Activated CD4-positive, alpha-beta T cell treated with anti-CD3 and anti-CD28 coated beads, Interleukin-2, amount 50 U/mL, for 48 hours (primary cell): ENCODE measurements around the gene RDX.

ENCODE experiments used
- DNase-seq, 2 experiments: peaks; one replicate each; pipeline ENCODE4 v3.0.0-alpha.2; 2020

The RDX gene

DNA sequence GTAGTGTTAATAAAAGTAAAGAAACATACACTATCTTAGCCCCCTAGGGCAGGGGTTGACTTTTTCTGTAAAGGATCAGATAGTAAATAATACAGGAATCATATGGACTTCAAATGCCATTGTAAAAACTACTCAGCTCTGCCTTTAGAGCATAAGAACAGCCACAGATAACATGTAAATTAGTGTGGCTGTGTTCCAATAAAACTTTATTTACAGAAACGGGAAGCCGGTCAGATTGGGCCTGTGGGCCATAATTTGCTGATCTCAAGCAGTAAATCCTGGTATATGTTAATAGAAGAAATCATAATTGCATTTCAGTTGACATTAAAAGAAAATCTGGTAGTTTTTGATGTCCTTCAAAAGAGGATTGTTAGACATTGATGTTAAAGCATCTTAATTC lies 126.7 kb downstream of the RDX start:
- DNase-seq = no peak

DNA sequence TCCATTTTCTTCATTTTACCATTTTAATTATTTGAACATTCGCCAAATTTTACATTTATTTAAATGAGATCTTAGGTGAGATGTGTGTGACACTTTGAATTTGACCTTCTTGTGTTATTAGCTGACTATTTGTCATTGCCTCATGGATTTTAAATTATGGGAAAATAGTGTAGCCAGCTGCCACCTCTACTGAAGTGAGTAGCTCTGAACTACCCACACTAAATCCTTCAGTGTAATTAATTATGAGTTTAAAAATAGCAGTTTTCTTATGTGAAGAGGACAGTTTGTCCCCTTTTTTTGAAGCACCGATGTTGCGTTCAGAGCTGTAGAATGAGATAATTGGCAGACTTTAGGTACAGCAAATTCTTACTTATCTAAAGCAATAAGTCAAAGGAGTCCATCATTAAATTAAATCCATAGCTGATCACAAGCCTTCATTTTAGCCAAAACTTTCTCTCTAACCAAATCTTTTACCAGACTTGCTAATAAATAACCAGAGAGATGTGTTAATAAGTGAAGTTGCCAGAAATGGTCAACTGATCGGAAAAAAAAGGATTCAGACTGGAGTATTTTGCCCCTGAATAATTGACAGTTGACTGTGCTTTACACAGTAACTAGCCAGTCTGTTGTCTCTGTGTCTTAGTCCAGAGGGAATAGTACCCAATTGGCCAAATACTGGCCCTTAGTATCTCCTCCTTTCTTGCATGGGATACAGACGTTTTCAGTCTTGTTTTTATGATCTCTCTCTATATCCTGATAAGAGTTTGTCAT lies 128.2 kb downstream of the RDX start:
- DNase-seq = no peak

DNA sequence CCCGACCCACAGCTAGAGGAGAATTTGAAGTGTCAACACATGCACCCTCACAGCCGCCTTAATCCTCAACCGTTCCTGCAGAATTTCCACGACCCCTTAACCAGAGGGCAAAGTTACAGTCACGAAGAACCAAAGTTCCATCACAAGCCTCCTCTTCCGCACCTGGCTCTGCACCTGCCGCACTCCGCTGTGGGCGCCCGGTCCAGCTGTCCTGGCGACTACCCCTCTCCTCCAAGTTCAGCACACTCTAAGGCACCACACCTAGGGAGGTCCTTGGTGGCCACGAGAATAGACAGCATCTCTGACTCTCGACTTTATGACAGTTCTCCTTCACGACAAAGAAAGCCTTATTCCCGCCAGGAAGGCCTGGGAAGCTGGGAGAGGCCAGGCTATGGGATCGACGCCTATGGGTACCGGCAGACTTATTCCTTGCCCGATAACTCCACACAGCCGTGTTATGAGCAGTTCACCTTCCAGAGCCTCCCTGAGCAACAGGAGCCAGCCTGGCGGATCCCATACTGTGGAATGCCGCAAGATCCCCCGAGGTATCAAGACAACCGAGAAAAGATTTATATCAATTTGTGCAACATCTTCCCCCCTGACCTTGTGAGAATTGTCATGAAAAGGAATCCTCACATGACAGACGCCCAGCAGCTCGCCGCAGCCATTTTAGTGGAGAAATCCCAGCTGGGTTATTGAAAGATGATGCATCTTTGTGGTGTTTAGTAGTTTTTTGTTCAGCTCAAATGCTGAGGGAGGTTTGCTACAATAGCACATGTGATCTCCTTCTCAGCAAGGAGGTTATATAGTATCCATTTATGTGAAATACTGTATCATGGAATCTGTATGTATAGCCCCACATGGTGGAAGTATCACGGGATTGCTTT lies 131.1 kb downstream of the RDX start:
- no peak for DNase-seq

DNA sequence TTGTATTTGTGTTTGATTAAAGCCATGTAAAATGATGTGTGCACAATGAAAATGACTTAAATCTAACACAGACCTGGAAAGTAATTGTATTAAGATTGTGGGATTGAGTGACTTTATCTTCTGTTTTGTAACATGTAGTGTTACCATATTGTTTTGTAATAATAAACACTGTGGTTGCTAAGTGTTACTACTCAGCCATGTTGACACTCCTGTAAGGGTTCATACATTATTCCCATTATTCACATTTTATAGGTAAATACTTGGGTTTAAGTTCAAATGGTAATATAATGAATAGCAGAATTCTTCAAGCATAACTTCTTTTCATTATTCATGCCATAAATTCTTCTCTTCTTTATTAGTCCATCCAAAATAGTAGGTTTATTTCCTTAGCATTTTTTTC lies 134.2 kb downstream of the RDX start:
- no peak for DNase-seq

DNA sequence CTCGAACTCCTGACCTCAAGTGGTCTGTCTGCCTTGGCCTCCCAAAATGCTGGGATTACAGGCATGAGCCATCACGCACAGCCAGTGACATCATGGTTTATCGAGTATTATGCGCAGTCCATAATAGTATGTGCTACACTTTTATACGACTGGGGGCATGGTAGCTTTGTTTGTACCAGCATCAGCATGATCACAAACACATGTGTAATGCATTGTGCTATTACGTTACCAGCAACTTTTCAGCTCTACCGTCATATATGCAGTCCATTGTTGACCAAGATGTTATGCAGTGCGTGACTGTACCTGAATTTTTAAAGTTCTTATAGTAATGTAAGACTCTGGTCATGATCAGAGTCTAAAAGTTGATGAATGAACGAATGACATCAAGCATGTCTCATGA lies 135.4 kb downstream of the RDX start:
- no peak for DNase-seq

DNA sequence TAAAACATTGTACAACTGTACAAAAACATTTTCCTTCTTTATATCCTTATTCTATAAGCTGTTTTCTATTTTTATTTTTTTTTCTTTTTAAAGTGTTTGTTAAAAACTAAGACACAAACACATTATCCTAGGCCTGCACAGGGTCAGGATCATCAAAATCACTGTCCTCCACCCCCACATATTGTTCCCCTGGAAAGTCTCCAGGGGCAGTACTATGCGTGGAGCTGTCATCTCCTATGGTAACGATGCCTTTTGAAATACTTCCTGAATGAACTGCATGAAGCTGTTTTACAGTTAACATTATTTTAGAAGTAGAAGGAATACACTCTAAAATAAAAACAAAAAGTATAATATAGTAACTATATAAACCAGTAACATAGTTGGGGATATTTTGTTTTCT lies 136.0 kb downstream of the RDX start:
- DNase-seq = no peak

DNA sequence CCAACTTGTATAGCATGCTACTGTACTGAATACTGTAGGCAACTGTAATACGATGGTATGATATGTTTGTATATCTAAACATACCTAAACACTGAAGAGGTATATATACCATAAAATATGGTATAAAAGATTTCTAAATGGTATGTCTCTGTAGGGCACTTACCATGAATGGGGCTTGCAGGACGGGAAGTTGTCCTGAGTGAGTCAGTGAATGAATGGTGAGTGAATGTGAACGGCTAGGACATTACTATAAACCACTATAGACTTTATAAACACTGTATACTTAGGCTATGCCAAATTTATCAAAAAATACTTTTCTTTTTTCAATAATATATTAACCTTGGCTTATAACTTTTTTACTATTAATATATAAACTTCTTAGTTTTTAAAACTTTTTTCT lies 136.4 kb downstream of the RDX start:
- no peak for DNase-seq

DNA sequence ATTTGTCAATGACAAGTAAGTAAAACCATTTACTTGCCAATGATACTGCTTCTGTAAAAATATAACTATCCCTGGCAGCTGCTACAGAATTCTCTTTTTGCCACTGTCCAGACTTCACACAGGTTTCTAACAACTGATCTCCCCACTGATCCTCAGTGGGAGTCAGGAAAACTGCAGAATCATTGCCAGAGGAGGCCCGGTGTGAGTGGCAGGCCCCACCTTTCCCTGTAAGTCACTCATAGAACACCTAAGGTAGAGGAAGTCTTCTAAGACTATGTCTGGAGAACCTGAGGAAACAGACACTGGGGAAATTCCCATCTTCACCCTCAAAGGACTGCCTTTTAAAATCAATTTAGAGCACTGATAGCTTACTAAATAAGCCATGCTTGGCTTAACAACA lies 136.9 kb downstream of the RDX start:
- no peak for DNase-seq

DNA sequence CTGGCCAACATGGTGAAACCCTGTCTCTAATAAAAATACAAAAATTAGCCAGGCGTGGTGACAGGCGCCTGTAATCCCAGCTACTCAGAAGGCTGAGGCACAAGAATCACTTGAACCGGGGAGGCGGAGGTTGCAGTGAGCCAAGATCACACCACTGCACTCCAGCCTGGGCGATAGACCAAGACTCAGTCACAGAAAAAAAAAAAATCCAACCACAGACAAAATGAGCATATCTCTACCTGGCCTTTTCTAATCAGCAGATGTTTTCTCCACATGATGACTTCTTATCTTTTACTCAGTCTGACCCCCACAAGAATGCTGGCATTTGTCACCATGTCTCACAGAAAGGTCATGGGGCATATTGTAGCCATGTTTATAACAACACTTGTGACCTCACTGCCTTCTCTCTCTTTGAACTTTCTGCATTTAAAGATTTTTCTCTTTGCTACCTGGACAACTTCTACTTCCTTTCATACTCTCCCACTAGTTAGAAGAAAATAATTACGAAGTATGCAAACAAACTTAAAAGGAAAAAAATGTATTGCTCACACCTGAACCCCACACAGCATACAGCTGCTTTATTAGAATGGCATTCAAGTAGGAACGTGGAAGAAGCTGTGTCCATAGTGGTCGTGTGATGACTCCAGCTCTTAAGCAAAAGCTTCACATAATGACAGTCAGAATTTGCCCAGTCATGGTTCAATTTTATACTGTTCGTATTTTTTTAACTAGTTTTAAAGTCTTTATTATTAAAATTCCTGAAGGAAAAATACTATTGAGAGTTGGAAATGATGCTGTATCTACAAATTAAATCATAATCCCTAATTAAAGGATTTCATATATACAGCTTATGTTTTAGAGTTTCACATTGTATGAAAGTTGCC lies 137.9 kb downstream of the RDX start:
- DNase-seq = no peak

DNA sequence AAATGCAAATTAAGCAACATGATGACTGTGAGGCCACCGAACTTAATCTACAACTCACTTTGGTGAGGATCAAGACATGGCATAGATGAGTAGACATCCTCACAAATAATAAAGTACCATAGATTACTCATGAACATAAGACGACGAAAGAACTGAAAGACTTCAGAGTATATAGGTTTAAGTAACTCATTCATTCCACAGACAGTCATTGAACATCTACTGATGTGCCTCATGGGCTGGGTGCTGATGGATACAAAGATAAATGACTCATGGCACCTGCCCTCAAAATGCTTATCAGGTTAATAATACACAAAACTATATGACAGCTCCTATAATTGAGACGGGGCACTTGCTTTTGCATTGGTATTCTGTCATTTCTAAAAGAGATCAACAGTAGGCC lies 139.9 kb downstream of the RDX start:
- no peak for DNase-seq

DNA sequence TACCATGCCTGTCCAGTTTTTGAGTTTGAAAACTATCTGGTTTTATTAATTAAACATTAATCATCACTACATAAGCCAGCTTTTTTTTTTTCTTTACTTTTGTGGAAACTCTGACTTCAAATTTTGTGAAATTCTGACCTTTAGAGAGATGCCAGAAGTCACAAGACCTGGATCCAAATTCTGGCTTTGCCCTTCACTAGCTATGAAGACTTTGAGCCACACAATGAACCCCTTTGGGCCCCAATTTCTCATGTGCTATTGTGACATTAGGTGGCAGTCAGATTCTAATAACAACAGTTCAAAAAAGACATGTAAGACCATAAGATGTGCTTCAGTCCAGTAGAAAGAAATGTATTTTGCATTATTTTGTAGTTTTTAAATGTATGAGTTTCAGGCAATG lies 142.9 kb downstream of the RDX start:
- DNase-seq = no peak

DNA sequence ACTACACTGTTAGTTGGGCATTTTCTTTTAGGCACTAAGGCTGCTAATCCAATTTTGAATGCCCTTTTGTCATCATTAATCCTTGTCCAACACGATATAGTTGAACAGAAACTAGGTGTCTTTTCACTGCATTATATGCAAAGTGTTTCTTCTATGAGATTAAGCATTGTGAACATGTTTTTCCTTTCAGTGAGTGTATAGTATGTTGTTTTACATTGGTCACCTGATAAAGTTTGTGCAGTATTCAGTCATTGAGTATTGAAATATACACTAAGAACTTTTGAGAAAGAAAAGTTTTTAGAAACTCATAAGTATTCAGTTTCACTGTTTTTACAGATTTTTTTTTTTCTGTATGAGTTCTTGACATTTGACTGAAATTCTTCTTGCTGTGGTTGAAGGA lies 144.2 kb downstream of the RDX start:
- DNase-seq = no peak

DNA sequence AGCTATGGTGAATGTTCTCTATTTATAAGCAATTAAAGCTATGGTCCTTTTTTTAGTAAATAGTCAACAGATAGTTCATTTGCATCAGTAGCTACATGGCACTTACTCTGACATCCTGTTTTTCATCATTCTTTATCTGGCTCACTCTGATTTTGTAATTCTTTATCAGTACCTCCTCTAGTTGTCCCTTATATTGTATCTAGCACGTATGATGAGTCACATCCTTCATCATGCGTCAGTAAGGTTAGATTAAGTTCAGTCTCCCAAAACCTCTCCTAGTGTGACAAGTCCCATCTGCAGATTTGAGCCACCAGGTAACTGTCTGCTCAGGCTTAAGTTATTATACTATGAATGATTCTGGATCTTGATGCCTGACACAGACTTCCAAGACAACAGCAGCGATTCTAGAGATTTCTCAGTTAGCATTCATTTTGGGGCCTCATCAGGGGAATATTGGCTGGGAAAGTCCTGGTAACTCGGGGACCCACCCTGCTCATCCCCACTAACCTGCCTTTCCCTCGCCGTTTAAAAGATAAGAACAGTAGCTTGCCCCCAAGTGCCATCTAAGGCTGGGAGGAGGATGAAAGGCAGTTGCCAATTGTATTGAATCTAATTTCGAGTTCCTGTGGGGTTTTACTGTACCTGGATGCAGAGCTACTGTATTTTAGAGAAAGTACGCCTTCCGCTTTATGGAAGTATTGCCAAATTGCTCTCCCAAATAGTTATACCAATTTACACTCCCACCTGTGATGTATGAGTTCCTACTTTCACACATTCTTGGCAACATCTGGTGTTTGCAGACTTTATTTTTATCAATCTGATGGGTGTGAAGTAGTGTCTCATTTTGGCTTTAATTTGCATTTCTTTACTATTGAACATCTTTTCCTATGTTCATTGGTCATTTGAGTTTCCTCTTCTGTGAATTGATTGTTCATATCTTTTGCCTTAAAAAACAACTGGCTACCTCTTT lies 147.4 kb downstream of the RDX start:
- DNase-seq = no peak

DNA sequence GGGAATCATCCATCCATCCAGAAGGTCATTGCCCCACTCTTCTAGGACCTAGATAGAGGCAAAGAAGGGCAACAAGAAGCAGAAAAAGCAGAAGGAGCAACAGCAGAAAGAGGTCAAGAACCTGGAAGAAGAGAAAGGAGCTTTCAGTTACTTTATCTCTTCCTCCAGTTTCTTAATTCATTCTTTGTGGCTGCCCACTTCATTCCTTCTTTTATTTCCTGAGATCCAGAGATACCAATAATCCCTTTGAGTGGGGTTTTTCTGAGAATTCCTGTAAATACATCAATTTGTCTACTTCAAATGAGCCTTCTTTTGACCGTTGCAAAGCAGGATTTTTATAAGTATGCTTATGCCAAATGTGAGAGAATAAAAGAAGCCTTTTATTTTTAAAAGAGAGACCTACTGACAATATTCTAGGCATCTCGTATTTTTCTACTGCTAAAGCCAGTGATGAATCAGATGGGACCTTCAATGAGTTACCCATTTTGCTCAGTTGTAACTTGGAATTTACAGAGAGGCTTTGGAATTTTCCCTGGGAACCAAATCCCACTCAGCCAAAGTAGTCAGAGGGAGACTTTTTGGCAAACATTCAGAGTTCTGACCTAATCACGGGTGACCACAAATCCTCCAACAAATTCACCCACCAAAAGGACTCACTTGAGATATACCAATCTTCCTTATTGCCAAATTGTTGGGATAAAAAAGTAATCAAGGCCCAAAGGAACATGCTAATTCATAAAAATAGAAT lies 148.3 kb downstream of the RDX start:
- no peak for DNase-seq

DNA sequence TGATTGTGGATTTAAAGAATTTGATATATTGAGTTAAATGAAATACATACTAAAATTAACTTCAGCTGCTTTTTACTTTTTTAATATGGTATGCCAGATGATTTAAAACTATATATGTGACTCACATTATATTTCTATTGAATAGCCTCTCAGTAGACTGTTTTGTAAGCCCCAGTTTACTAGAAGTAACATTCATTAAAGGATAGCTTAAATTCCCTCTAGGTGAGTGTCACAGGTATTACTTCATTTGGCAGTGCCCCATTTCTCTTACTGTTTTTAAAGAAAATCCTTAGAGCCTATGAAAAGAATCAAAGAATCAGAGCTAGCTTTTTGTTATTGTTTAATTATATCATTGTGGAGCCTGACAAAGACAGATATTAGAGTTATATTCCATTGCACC lies 154.6 kb downstream of the RDX start:
- DNase-seq = no peak

DNA sequence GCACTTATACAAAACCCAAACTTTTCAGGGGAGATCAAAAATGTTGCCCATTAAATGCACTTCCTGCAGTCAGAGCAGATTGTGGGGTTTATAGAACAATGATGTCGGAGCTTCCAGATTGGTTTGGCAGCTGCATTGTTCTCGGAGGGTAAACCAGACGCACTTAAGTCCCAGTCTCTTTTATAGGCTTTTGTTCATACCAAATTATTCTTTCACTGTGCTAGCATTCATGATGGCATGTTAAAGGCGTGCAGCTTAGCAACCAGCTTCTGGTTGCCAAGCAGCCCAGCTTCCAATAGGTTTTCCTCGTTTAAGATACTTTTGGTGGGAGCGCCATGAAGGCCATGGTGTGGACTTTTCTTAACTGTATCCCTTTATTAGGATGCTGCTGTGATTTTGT lies 162.3 kb downstream of the RDX start:
- DNase-seq = no peak

DNA sequence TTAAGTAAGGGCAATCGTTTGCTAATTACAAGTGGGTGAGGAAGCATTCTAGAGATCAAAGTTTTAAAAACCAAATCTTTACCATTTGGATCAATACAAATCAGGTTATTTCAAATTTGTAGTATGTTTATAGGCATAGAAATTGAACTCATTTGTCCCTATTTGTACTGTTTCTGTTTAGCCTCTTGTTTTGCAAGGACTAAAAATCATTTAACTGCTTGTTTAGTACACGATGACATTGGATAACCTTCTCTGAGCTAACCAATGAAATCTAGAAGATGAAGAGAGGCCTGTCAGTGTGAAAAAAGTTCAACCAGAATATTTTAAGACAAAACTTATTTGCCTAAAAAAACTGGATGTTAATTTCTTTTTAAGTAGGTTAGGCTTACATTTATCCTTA lies 163.3 kb downstream of the RDX start:
- DNase-seq = no peak

DNA sequence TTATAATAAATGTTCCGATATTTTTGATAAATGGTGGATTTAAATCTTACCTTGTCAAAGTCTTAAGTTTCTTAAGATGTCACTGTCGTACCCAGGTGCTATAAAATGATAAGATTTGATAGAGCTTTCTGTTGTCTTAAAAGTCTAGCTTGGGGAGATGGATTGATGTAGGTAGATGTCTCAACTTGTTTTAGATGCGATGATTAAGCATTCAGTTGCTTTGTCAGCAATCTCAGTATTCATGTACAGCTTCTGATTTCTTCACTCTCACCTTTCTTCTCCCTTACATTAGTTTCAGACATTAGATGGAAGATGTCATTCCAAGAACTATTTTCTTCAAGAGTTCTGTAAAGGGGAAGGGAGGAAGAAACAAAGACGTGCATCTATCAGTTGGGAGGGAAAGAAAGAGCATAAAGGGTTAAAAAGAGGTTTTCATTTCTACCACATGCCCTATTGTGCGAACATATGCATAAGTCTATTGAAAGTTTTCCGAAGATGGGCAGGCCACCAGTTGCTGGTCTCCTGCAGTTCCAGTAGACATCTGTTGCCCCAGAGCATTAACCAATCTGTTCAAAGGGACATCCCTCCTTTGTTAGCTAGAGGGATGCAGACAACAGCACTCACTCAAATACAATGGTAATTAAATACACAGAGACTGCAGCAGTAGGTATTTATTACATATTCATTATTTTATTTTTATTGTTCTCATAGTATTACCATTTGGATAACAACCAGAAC lies 164.9 kb downstream of the RDX start:
- DNase-seq = no peak

DNA sequence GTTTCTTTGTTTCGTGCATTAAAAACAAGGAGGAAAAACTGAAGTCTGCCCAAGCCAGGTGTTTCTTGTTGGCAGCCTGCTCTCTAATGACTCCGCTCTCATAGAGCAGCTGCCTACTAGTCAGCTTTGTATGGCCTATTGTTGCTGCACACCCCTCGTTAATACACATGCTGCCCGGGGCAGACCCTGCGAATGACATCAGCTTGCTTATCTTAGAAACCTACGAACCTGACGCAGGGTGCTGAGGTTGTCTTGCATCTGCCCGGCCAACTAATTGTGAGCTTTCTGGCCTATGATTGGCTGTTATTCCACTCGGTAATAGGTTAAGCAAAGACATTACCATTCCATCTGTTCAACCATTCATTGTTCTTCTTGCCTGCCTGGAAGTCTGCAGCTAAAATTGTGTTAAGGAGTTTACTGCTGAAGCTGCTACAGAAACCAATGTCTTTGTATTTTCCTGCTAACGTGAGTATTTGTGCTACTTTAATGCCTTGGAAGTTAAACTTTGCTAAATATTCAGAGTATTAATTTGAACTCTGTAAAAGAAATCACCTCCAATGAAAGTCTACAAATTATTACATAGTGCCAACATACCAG lies 165.7 kb downstream of the RDX start:
- no peak for DNase-seq

DNA sequence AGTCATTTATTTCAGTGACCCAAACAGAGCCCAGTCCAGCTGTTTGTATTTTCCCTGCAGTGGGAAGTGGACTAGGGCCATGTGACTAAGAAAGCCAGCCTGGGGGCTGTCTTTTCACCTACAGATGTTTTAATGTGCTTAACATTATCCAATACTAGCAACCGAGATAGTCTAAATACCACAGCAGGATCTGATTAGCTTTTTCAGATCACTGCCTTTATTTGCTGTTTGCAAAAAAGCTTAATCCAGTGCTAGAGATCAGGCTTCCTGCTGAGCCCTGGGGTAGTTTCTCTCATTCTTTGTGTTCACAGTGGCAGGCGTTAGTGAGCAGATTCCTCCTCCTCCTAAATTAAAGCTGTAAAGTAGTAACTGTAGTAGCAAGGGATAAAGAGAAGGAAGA lies 168.3 kb downstream of the RDX start:
- no peak for DNase-seq
